GM23248 (cell line): ENCODE measurements around the gene SPART.

Experiments used
- EZH2 ChIP-seq: fragments of 200-600 bp; sonication (generic); IDR thresholded peaks from 2 replicates; pipeline ENCODE4 v1.6.1; 2018; ENCODE audit warnings: antibody characterized with exemption, mild to moderate bottlenecking; ENCODE audit not compliant: insufficient read depth, poor library complexity, severe bottlenecking
- EZH2phosphoT487 ChIP-seq: fragments of 200-600 bp; sonication (generic); IDR thresholded peaks from 2 replicates; pipeline ENCODE4 v1.6.1; 2018; ENCODE audit warnings: antibody characterized with exemption, moderate library complexity, mild to moderate bottlenecking, low read depth; ENCODE audit not compliant: insufficient read depth

DNA sequence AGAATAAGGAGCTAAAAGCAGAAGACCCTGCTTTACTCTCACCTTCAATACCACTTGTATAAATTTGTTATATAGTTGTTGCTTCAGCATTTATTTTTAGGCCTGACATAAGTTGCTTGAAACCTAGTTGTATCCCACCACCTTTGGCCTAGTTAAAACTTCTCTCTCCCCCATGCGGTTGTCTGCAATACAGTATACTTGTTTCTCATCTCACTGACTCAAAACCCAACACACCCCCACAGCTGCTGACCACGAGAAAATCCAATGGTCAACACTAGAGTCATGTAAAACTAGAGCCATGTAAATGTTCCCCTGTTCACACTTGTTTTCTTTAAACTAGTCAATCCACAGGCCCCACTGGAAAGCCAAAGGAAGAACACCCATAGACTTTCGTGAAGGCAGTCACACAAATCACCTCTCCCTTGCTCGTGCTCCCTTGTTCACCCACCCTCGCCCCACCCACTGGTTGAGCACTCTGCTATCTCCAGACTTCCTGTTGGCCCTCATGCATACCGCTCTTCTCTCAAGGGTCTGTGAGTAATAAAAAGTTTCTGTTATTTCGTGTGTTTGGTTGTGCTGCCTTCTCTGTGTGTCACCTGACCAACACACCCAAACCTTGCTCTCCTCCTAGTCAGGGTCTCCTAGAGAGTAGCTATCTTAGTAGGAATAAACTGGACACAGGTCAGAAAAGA is 35.6 kb downstream of the SPART start:
- TF ChIP-seq EZH2 (no peak), EZH2phosphoT487 (no peak)
